ENCODE measurements around the gene RBM4B.

Gene RBM4B

GRCh38 chr11:66631883-66632282, 45.8 kb downstream of the RBM4B start:
- TF ChIP-seq CTCF (IDR thresholded peaks at IDR 0.05) = no peak

GRCh38 chr11:66629356-66629755, 48.3 kb downstream of the RBM4B start:
- no peak for TF ChIP-seq CTCF (IDR thresholded peaks at IDR 0.05)

GRCh38 chr11:66628061-66628603, 49.6 kb downstream of the RBM4B start:
- TF ChIP-seq CTCF (IDR thresholded peaks at IDR 0.05) = no peak

GRCh38 chr11:66626926-66627325, 50.8 kb downstream of the RBM4B start:
- no peak for TF ChIP-seq CTCF (IDR thresholded peaks at IDR 0.05)

GRCh38 chr11:66626382-66626781, 51.3 kb downstream of the RBM4B start:
- TF ChIP-seq CTCF (IDR thresholded peaks at IDR 0.05) = no peak

GRCh38 chr11:66625752-66626149, 51.9 kb downstream of the RBM4B start:
- no peak for TF ChIP-seq CTCF (IDR thresholded peaks at IDR 0.05)

- no peak for TF ChIP-seq CTCF (IDR thresholded peaks at IDR 0.05)
These were observed 52.5 kb downstream of the RBM4B start for GRCh38 chr11:66625041-66625751.
